ENCODE measurements around the gene GALNT18. TPM values are rescaled to one million over a fixed set of nuclear protein-coding genes. Genes with fewer than 3 reads are reported as not detected.

Gene GALNT18
- total and polyA plus RNA-seq, 2 donors (not counting 3 experiments of a cell fraction or from before 2014, with no cell fraction given) = 0.17 to 0.18 TPM

GRCh38 chr11:11420191-11420898, 201.5 kb downstream of the GALNT18 start:
- Histone ChIP-seq H4K20me1 (replicated peaks; ENCODE audit: control insufficient read depth, extremely low read depth, insufficient read depth, low read length) (no peaks in the 10 kb centered on the region), H3K4me2 (ENCODE audit: insufficient read depth, low read length) (no peak overlapping the region), H3K36me3 (ENCODE audit: control insufficient read depth in 2 of 2, extremely low read depth in 1 of 2, insufficient read depth in 2 of 2, low read length in 2 of 2) (no peaks in the 10 kb centered on the region), H3K4me1 (ENCODE audit: control insufficient read depth, extremely low read depth, insufficient read depth, low read length) (no peaks in the 10 kb centered on the region), H2AFZ (ENCODE audit: low read depth, low read length) (no peak overlapping the region), H3K9me3 (replicated peaks; ENCODE audit: control insufficient read depth, insufficient read depth, low read length) (no peaks in the 10 kb centered on the region), H3K27ac (ENCODE audit: insufficient read depth, low read depth, low read length) (no peak overlapping the region), H3K27me3 (ENCODE audit: control insufficient read depth in 2 of 2, insufficient read depth in 2 of 2, low read length in 2 of 2) (no peaks in the 10 kb centered on the region), H3K79me2 (ENCODE audit: control insufficient read depth, insufficient read depth, low read length) (no peaks in the 10 kb centered on the region), H3K9ac (replicated peaks; ENCODE audit: extremely low read depth, insufficient read depth, low read length) (no peak overlapping the region), H3K9me1 (replicated peaks; ENCODE audit: control insufficient read depth, extremely low read depth, insufficient read depth, low read length) (no peaks in the 10 kb centered on the region), H3K4me3 (replicated peaks in 1 of 3; ENCODE audit: insufficient read depth in 1 of 3, low read depth in 1 of 3, low read length in 3 of 3) (no peak overlapping the region)
- dilution Hi-C loops (cut with MboI; ENCODE audit: extremely low pct_ligation_motif_present, low sequenced_read_pairs) (no loop called here), intact Hi-C loops (cut with micrococcal nuclease) (no loop called here)
- TF ChIP-seq CTCF (IDR thresholded peaks at IDR 0.05; ENCODE audit: extremely low read depth in 1 of 2, insufficient read depth in 1 of 2, low read depth in 1 of 2, low read length in 2 of 2) (no peak), EZH2 (IDR thresholded peaks at IDR 0.05; ENCODE audit: borderline replicate concordance, low read depth, low read length, severe bottlenecking) (no peak), MYC (IDR thresholded peaks at IDR 0.05; ENCODE audit: low read depth, low read length) (no peak), MAX (IDR thresholded peaks at IDR 0.05; ENCODE audit: insufficient read depth, insufficient read length) (no peak)
- ChIA-PET CTCF (interaction anchor here (1.4 to 1.5 kb wide), 2 partner anchors 8 to 11 kb away, joined by 3 to 5 read pairs; no protein-coding TSS in a partner anchor), POLR2A (no interaction called here)
- BruUV-seq (replicated peaks) = no TSS peak
- DNase-seq (ENCODE audit: low read depth, low spot score) (peak; percentile 64), FAIRE-seq (no peak)

- no peaks in the 10 kb centered on the region for H3K27me3 ChIP-seq (ENCODE audit: control insufficient read depth in 2 of 2, insufficient read depth in 2 of 2, low read length in 2 of 2)
- no peaks in the 10 kb centered on the region for H3K4me1 ChIP-seq (ENCODE audit: control insufficient read depth, extremely low read depth, insufficient read depth, low read length)
- ChIA-PET POLR2A (no interaction called here), CTCF (interaction anchor here (1.5 kb wide), 1 partner anchor 11 kb away, joined by 5 read pairs; no protein-coding TSS in a partner anchor)
- H3K9me1 ChIP-seq (replicated peaks; ENCODE audit: control insufficient read depth, extremely low read depth, insufficient read depth, low read length) = no peaks in the 10 kb centered on the region
- H3K9me3 ChIP-seq (replicated peaks; ENCODE audit: control insufficient read depth, insufficient read depth, low read length) = no peaks in the 10 kb centered on the region
- no TSS peak for BruUV-seq (replicated peaks)
- DNase-seq (ENCODE audit: low read depth, low spot score) (no peak), FAIRE-seq (no peak)
- no peak overlapping the region for H3K4me3 ChIP-seq (replicated peaks in 1 of 3; ENCODE audit: insufficient read depth in 1 of 3, low read depth in 1 of 3, low read length in 3 of 3)
- H3K9ac ChIP-seq (replicated peaks; ENCODE audit: extremely low read depth, insufficient read depth, low read length) = no peak overlapping the region
- dilution Hi-C loops (cut with MboI; ENCODE audit: extremely low pct_ligation_motif_present, low sequenced_read_pairs) = no loop called here
- H3K79me2 ChIP-seq (ENCODE audit: control insufficient read depth, insufficient read depth, low read length) = no peaks in the 10 kb centered on the region
- intact Hi-C loops (cut with micrococcal nuclease) = no loop called here
- H4K20me1 ChIP-seq (replicated peaks; ENCODE audit: control insufficient read depth, extremely low read depth, insufficient read depth, low read length) = no peaks in the 10 kb centered on the region
- H3K4me2 ChIP-seq (ENCODE audit: insufficient read depth, low read length) = no peak overlapping the region
- H3K36me3 ChIP-seq (ENCODE audit: control insufficient read depth in 2 of 2, extremely low read depth in 1 of 2, insufficient read depth in 2 of 2, low read length in 2 of 2) = no peaks in the 10 kb centered on the region
- no peak overlapping the region for H3K27ac ChIP-seq (ENCODE audit: insufficient read depth, low read depth, low read length)
- H2AFZ ChIP-seq (ENCODE audit: low read depth, low read length) = no peak overlapping the region
- no peak for TF ChIP-seq MAX (IDR thresholded peaks at IDR 0.05; ENCODE audit: insufficient read depth, insufficient read length)
- no peak for TF ChIP-seq FOS (IDR thresholded peaks at IDR 0.05; ENCODE audit: borderline replicate concordance, insufficient read depth, low read length)
- no peak for TF ChIP-seq POLR2AphosphoS5 (IDR thresholded peaks at IDR 0.05; ENCODE audit: insufficient read depth, low read depth, low read length)
- no peak for TF ChIP-seq JUN (IDR thresholded peaks at IDR 0.05; ENCODE audit: borderline replicate concordance, insufficient read depth, insufficient read length, low read depth)
- no peak for TF ChIP-seq CTCF (IDR thresholded peaks at IDR 0.05; ENCODE audit: extremely low read depth in 1 of 2, insufficient read depth in 1 of 2, low read depth in 1 of 2, low read length in 2 of 2)
- no peak for TF ChIP-seq POLR2A (IDR thresholded peaks at IDR 0.05; ENCODE audit: low read depth, low read length)
- TF ChIP-seq EZH2 (IDR thresholded peaks at IDR 0.05; ENCODE audit: borderline replicate concordance, low read depth, low read length, severe bottlenecking) = no peak
- TF ChIP-seq MYC (IDR thresholded peaks at IDR 0.05; ENCODE audit: low read depth, low read length) = no peak
These were observed 202.1 kb downstream of the GALNT18 start for GRCh38 chr11:11419747-11420146.

Measured in endothelial cell of umbilical vein (primary cell).